NCI-H2196 (cell line): Measurements from ENCODE around the gene SLC23A2.
"Not testable (repeated sequence)": the region's sequence is repeated elsewhere in the genome, so short reads cannot be mapped to it uniquely, and the experiment has no call there.

Experiments
- DNase-seq: peaks from one replicate; lab custom pipeline; 2025; ENCODE audit not compliant: unreplicated experiment; lab: John Stamatoyannopoulos, UW

SLC23A2 gene

GRCh38 chr20:4937407-4938319, 63.6 kb downstream of the SLC23A2 start:
- DNase-seq, result peak; percentile 73

GRCh38 chr20:4936851-4937406, 64.4 kb downstream of the SLC23A2 start:
- no peak for DNase-seq

- no peak for DNase-seq
These were observed 64.9 kb downstream of the SLC23A2 start for GRCh38 chr20:4936392-4936850.

- DNase-seq, result no peak
These were observed 69.2 kb downstream of the SLC23A2 start for GRCh38 chr20:4932061-4932460.

- DNase-seq, result no peak
These were observed 71.5 kb downstream of the SLC23A2 start for GRCh38 chr20:4929686-4930397.

- DNase-seq, result no peak
These were observed 74.7 kb downstream of the SLC23A2 start for GRCh38 chr20:4926531-4927156.

- DNase-seq, result peak; percentile 22
These were observed 75.3 kb downstream of the SLC23A2 start for GRCh38 chr20:4925842-4926530.

DNA sequence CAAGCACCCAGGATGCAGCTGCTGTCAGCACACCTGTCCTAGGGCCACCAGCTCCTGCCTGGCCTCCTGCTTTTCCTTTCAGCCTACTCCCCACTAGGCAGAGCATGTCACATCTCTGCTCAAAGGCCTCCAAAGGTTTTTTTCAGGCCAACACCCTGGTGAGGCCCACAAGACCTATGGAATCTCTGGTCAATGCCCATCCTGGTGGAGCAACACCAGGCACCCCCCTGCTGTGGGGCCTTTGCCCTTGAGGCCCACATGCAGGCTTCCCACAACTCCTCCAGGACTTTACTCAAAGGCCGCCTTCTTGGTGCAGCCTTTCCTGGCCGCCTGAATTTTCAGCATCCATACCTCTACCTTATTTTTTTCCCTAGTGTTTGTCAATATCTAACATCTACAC, 76.9 kb downstream of the SLC23A2 start:
- no peak for DNase-seq

DNA sequence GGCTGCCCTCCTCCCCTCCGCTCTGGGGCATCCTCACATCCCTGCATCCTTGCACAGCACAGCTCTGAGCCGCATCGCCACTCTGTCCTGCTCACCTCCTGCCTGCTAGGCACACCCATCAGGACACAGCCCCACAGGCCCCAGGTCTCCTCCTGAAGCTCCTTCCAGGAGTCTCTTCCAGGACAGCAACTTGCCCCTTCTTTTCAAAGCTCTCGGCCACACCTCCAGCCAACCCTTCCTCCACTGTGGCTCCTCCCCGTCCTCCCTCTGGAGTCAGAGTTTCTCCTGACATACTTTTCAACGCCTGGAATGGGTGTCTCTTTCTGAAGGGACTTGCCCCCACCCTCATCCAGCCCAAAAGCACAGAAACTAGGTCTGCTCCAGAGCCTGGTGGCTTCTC, 77.3 kb downstream of the SLC23A2 start:
- DNase-seq, result no peak

- DNase-seq, result no peak
These were observed 79.1 kb downstream of the SLC23A2 start for GRCh38 chr20:4922186-4922585.

- not testable (repeated sequence) for DNase-seq
These were observed 80.0 kb downstream of the SLC23A2 start for GRCh38 chr20:4921271-4921670.

- no peak for DNase-seq
These were observed 80.7 kb downstream of the SLC23A2 start for GRCh38 chr20:4920655-4921054.

DNA sequence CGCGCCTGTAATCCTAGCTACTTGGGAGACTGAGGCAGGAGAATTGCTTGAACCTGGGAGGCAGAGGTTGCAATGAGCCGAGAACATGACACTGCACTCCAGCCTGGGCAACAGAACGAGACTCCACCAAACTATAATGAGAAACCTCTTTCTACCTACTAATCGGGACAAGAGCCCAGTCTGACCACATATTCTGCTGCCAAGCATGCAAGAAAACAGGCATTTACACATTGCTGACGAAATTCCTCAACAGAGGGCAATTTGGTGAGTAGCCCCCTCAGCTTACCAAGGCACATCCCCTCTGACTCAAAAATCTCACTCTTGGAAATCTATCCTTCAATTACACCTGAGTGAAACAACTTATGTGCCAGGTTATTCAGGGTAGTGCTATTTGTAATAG, 81.2 kb downstream of the SLC23A2 start:
- DNase-seq, result no peak

DNA sequence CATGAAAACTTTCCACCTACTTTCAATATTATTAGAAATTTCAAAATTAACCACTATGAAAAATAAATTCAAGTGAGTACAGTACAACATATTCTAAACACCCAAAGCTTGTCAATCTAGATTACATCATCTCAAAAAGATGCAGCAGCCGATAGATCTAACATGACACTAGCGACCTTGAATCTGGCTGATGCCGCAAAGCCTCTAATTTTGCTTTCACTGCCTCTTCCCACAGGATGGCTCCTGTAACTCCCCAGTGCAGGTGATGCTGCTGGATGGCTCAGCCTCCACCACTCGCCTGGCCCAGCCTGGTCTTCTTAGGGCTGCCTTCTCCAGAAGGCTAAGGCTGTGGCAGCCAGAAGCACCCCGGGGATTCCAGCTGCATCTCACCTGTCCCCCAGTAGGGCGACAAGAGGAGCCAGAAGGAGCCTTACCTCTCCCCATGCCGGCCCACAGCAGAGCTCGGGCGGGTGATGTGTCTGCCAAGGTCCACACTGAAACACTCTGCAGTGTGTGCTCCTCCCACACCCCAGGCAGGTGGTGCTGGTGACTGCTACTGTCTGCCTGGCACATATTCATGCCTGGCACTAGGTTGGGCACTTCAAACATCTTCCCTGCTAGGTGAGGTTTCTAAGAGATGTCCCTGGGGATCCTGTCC, 82.1 kb downstream of the SLC23A2 start:
- DNase-seq, result peak; percentile 28

- no peak for DNase-seq
These were observed 82.8 kb downstream of the SLC23A2 start for GRCh38 chr20:4918473-4918872.

DNA sequence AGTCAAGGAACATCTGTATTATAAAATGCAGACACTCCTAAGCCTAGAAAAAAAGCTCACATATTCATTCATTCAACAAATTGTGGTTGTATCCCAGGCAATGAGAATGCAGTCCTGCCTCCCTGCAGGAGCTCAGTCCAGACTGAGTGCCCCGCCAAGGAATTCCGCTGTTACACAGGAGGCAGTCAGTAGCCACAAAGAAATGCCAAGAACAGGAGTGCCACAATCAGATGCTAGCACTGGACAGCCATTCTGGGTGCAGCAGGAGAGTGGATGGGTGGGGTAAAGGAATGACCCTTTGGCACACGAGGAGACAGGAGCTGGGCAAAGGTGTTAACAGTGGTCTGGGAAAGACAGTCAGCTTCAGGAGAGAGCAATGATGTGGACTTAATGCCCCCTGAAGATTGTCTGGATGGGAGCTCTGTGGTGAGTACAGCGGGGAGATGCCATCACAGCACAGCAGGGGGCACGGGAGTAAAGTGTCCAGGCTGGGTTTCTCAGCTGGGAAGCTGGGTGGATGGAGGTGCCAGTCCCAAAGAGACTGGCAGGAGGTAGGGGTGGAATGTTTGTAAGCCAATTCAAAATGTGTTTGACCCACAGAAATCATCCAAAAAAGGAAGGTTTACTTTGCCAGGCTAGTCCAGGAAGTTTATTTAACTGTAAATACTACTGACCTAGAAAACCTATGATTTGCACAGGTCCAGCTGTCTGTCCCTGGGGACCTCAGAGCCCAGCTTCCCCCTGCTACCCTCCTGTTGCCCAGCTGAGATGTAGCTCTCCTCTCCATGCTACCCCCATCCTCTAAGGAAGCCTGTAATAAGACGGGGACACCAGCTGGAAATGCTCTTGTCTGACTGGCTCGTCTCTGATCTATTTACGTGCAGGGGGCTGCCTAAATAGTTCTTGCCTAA, 84.1 kb downstream of the SLC23A2 start:
- DNase-seq, result no peak

- DNase-seq, result no peak
These were observed 88.2 kb downstream of the SLC23A2 start for GRCh38 chr20:4913147-4913546.

DNA sequence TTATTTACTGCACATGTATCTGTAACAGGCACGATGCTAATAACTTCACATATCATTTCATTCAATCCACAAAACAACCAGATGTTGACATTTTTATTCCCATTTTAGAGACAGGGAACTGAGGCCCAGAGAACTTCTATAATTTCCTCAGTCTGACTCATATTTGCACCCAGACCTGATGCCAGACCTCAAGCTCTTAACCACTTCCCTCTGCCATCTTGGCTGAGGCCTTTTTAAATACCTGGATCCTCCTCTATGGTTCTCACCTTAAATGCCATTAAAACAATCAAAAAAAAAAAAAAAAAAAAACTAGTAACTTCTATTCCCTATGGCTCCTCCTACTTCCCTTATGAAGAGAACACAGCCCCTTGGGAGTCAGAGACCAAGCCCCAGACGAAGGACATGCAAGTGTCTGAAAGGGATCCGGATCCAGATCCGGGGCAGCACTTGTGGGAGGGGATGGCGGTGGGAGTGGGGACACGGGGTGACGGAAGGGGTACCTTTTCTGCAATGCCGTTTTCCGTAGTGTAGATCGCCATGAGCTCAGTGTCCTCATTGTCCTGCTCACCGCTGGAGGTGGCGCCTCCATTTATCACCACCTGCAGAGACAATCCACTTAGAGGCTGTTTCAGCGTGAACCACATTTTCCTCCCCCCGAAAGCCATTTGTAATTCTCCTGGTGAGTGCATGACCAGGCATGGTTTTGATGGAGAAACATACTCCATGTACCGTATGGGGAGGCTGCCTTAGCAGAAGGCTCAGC, 88.7 kb downstream of the SLC23A2 start:
- no peak for DNase-seq
